Epidermal melanocyte (primary cell): ENCODE data around the gene PRCC.

Source experiments
- DNase-seq: peaks from one replicate; pipeline ENCODE4 v3.0.0; 2011; ENCODE audit warnings: low spot score; ENCODE audit not compliant: insufficient read length

The PRCC gene

DNA sequence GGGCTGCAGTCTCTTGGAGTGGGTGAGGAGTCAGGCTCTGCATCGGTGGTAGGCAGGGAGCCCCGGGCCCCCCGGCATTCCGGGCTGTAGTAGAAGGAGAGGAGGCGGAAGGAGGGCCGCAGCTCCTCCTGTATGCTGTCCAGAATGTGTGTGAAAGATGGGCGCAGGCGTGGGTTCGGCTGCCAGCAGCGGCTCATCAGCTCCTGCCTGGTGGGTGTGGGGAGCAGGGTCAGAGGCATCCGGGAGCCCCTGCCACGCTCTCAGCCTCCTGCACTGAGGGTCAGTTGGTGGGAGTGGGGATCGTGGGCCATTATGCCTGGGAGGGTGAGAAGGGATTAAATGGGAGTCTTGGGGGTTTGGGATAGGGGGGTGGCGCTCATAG, 73.6 kb downstream of the PRCC start:
- DNase-seq = no peak

DNA sequence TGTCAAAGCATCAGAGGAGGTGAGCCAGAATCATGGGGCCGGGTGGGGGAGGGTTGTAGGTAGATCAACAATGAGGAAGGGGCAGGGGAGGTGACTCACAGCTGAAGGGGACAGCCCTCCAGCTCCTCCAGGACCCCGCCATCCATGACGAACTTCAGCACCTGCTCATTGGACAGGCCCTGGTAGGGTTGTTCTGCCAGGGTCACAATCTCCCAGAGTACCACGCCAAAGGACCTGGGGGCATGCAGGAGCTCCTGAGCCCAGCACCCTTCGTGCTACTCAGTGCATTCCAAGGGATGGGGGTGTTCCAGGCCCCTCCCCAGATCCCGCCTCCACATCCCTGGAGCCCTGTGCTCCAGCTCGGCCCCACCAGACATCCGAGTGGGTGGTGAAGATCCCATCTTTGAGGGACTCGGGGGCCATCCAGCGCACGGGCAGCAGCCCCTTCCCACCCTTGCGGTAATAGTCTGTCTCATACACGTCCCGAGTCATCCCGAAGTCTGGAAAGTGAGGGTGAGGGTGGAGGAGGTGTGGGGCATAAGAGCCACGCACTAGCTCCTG, 74.0 kb downstream of the PRCC start:
- DNase-seq = no peak

DNA sequence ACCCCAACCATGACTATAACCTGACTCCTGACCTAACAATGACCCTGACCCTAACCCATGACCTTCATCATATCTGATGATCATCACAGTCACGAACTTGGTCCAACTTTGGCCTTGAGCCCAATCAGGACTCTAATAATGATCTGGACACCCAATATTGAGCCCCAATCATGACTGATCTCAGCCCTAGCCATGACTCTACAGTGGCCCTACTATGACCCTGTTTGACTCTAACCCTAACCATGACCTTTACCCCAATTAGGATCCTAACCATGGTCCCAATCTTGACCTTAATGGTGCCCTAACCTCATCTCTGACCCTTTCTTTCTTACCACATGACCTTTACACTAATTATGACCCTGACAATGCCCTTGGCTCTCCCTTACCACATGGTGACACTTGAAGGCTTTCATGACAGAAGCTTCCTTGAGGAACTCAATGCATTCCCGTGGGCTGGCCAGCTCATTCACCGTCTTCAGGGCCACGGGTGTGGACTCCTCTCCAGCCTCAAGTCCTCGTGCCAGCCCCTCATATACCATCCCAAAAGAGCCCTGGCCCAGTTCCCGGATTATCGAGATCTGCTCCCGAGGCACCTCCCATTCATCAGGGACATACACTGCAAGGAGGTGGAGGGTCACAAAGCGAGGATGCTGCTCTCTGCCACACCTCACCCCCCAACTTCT, 75.4 kb downstream of the PRCC start:
- no peak for DNase-seq

DNA sequence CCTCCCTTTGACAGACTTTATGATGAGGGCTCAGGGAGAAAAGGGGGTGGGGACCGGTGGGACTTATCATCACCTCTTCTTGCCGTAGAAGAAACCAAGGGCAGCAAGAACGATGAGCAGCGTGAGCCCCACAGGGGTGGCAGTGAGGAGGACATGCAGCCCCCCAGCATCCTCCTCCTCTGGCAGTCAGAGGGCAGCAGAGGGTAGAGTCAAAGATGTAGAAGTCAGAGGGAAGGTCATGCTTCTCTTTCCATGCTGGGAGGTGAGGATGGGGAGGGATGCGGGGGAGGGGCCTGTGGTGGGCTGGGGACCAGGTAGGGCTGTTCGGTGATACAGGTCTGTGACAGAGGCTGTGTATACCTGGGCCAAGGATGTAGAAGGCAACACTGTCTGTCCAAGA, 76.8 kb downstream of the PRCC start:
- no peak for DNase-seq

DNA sequence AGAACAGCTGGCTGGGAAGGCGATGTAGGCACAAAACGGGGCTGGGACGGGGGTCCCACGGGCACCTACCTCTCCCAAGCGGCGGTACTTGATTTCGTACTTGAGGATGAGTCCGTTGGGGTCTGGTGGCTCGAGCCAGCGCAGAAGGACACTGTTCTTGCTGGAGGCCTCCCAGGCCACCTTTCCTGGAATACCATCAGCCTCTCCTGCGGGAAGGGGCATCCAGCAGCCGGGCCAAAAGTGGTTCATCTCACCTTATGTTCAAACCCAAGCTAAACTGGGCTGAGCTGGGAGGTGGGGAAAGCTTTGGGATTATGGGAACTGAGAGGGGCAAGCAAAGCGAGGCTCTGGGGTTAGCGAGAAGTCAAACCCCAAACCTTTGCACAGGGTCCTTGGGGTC, 77.3 kb downstream of the PRCC start:
- no peak for DNase-seq

DNA sequence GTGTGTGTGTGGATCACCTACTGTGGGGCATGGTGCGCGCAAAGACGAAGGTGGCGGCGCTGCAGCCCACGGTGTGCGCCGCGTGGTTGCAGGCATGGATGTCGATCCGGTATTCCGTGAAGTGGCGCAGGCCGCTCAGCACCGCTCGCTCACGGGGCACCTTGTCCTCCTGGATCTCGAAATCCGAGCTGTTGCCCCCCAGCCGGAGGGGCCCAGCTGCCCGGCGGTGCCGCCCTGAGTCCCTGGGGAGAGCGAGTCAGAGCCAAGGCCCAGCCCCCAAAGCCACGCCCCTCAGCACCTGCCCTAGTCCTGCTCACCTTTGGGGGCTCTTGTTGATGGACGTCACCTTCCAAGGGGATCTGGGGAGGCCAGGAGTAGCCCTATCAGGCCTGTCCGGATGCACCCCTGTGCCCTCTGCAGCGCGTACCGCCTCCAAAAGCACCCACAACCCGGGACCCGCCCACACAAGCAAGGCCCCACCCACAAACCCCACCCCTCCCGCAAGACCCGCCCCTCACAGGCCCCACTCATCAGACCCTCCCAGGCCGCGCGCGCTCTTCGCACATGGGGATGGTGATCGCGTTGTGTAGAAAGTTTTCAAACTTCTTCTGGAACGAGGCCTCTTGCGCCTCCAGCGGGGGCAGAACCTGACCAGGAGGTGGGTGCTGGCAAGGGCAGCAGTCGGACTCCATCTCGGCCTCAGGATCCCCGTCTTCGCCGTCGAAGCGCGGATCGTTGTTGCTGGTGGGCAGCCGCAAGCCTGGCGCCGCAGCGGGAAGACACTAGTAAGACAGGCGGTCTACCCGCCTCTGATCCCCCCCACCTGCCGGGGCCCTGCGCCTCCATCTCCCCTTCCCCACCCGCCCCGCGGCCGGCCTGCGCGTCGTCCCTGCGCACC, 78.0 kb downstream of the PRCC start:
- DNase-seq = no peak

DNA sequence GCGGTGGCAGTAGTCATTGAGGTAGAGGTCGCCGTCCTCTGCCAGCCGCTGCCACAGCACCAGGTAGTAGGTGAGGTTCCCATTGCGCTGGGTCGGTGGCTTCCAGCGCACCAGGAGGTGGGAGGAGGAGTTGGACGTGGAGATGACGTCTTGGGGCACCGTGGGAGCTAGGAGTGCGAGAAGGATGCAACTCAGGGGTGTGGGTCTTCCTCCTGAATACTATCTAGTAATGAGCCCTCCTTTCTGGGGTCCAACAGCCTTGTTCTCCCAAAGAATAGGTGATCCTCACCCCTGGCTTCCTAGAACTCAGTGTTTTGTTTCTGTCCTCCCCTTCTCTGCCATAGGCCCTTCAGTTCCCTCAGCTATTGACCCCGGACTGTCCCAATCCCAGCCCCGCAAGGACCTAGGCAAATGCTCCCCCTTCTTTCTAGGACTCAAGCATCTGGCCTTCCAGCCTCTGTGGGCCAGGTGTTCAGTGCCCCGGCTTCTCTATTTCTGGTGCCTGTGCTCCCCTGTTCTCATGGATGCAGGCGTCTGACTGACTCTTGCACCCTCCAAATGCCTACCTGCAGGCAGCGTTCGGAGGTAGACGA, 78.7 kb downstream of the PRCC start:
- DNase-seq = no peak

DNA sequence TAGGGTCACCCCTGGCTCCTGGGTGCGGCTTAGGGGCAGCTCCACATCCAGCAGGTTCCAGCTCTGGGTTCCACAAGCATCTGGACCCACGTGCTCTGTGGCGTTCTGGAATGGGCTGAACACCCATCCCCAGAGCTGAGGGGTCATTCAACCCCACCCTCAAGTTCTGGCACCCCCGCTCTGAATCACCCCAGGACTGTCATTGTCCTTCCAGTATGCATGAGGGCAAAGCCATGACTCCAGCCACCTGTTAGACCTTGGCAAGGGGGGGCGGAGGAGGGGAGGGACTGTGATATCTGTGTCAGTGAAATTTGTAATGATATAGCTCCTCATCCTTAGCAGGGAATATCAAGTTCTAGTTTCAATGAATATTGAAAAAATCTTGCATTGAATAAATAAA, 79.3 kb downstream of the PRCC start:
- no peak for DNase-seq

DNA sequence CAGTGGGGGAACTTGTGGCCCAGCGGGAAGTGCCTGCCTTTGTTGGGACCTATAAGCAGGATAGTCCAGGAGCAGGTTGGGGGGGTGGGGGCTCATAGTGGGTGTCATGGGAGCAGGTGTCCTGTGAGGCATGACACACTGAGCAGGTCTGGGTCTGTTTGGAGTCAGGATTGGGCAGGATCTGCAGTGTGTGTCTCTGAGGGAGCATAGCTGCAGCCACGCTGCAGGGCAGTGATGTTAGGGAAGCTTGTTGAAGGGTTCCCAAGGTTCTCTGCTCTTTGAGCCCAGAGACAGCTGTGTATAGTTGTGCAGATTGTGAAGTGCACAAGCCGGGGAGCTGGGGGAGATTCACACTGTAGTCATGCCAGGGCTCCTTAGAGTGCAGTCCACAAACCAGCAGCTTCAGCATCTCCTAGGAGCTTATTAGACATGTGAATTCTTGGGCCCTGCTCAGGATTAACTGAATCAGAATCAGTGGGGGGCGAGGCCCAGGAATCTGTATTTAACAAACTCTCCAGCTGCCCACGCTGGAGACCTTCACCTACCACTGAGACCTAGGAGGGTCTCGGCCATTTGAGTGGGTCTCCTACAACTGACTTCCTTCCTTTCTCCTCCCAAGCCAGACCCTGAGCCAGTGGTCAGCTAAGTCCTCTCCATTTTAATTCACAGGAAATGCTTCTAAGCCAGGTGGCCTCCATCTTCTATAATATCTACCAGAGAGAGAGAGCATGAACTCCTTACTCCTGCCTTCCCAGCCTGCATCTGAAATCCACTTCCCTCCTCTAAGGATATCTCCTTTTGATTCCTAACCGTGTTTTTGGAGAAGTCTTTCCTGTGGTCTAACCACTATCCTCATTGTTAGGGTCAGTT, 80.5 kb downstream of the PRCC start:
- no peak for DNase-seq

DNA sequence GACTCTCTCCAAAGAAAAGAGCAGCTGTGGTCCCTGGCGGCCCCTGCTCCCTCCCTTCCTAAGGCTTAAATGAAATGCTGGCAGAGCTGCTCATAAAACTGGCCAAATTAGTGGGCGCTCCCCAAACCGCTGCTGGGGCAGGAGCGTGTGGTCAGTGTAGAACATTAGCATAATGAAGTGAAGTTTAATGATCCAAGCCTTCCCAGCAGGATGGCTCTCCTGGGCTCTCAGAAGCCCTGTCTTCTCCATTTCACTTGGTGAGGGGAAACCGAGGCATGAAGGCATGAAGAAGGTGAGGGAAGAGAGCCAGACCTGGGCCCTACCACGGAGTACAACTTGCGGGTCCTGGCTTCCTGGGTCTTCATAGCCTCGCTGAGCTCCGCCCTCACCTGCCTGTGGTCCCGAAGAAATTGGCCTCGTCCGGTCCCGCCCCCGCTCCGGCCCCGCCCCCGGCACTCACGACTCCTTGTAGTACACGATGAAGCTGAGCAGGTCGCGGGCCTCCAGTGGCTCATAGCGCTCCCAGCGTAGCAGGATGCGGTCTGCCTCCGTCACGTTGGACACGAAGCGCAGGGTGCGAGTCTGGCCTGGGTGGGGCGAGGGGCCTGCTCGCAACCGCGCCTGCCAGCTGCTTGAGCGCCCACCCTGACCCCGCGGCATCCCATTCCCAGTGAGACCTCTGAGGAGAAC, 81.3 kb downstream of the PRCC start:
- no peak for DNase-seq

DNA sequence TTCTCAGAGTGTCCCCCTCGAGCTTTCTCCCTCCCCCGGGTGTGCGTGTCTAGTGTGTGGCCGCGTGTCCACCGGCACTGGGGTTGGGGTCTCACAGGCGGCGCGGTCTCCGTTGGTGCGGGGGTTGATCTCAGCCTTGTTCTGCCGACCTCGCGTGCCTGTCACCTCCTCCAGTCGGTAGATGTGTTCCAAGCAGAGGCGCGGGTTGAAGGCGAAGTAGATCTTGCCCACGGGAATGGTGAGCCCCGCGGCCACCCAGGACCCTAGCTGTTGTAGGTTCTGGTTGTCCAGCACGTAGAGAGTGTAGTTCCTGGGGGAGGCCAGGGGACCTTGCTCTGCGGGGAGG, 81.8 kb downstream of the PRCC start:
- DNase-seq = no peak
